Hepatocyte (in vitro differentiated cells): Measurements from ENCODE around the gene MLYCD. TPM values are rescaled to one million over a fixed set of nuclear protein-coding genes. Genes with fewer than 3 reads are reported as not detected.

Experiments
- DNase-seq: peaks from one replicate; pipeline ENCODE4 v3.0.0-alpha.2; 2016; ENCODE audit warnings: low spot score
- H2AFZ ChIP-seq: fragments of 200-600 bp; sonication (generic); 2 replicates; pipeline ENCODE4 v1.6.0; 2016; ENCODE audit warnings: antibody characterized with exemption, mild to moderate bottlenecking
- H3K27ac ChIP-seq: fragments of 200-600 bp; sonication (generic); 2 replicates; pipeline ENCODE4 v1.5.1; 2016; ENCODE audit warnings: mild to moderate bottlenecking
- H3K27me3 ChIP-seq: fragments of 200-600 bp; sonication (generic); 2 replicates; pipeline ENCODE4 v1.6.1; 2016
- H3K36me3 ChIP-seq: fragments of 200-600 bp; sonication (generic); replicated peaks from 2 replicates; pipeline ENCODE4 v1.5.1; 2016; ENCODE audit warnings: low read depth; ENCODE audit not compliant: insufficient read depth
- H3K4me1 ChIP-seq: fragments of 200-600 bp; sonication (generic); 2 replicates; pipeline ENCODE4 v1.5.1; 2016; ENCODE audit warnings: mild to moderate bottlenecking, moderate library complexity; ENCODE audit not compliant: insufficient read depth
- H3K4me2 ChIP-seq: fragments of 200-600 bp; sonication (generic); 2 replicates; pipeline ENCODE4 v1.6.0; 2016
- H3K4me3 ChIP-seq: fragments of 200-600 bp; sonication (generic); 2 replicates; pipeline ENCODE4 v1.5.1; 2016; ENCODE audit warnings: mild to moderate bottlenecking
- H3K79me2 ChIP-seq: fragments of 200-600 bp; sonication (generic); 2 replicates; pipeline ENCODE4 v1.6.0; 2017; ENCODE audit warnings: mild to moderate bottlenecking
- H3K9me2 ChIP-seq: fragments of 200-600 bp; sonication (generic); replicated peaks from 2 replicates; pipeline ENCODE4 v1.6.0; 2017; ENCODE audit warnings: mild to moderate bottlenecking; ENCODE audit not compliant: insufficient read depth
- H3K9me3 ChIP-seq: fragments of 200-600 bp; sonication (generic); 2 replicates; pipeline ENCODE4 v1.5.1; 2016; ENCODE audit warnings: low read depth, mild to moderate bottlenecking
- H4K20me1 ChIP-seq: fragments of 200-600 bp; sonication (generic); 2 replicates; pipeline ENCODE4 v1.6.0; 2016; ENCODE audit warnings: mild to moderate bottlenecking; ENCODE audit not compliant: insufficient read depth, poor library complexity, severe bottlenecking
- CTCF ChIP-seq: fragments of 200-600 bp; sonication (generic); IDR thresholded peaks from 2 replicates; pipeline ENCODE4 v1.5.1; 2016; ENCODE audit warnings: antibody characterized with exemption, mild to moderate bottlenecking; ENCODE audit not compliant: poor library complexity
- EZH2 ChIP-seq: fragments of 200-600 bp; sonication (generic); IDR thresholded peaks from 2 replicates; pipeline ENCODE4 v1.6.1; 2016; ENCODE audit warnings: antibody characterized with exemption, mild to moderate bottlenecking, borderline replicate concordance
- EZH2phosphoT487 ChIP-seq: fragments of 200-600 bp; sonication (generic); IDR thresholded peaks from one replicate; pipeline ENCODE4 v1.6.1; 2018; ENCODE audit warnings: antibody characterized with exemption, mild to moderate bottlenecking, low read depth, moderate library complexity; ENCODE audit not compliant: unreplicated experiment, severe bottlenecking
- WGBS: methylation state at CpG from one replicate; pipeline ENCODE4 v1.1.6; 2016; ENCODE audit warnings: low lambda C conversion rate; ENCODE audit errors: missing lambda C conversion rate; 5-methylcytosine and 5-hydroxymethylcytosine counted together
- polyA plus RNA-seq: library from polyadenylated mRNA; unstranded; fragments of >200 nt; fragmentation: Nextera tagmentation; extraction: Ambion mirVana; gene quantifications from 2 replicates; pipeline ENCODE4 v1.2.1, GENCODE V29; 2016
- total RNA-seq: library from RNA; depleted of rRNA; stranded (reverse); fragments of >200 nt; gene quantifications from 2 replicates; pipeline ENCODE4 v1.2.3, GENCODE V29; 2014

MLYCD gene
- total and polyA plus RNA-seq, 2 experiments from 2014 or later, result 6.3 to 10.1 TPM

GRCh38 chr16:83908798-83909197 is 9.9 kb downstream of the MLYCD start:
- no peak for DNase-seq
- TF ChIP-seq EZH2 (no peak), EZH2phosphoT487 (no peak), CTCF (no peak)
- Histone ChIP-seq H3K4me2 (no peak overlapping the region), H4K20me1 (peaks cover 16% of the 10 kb centered on the region), H3K27ac (no peak overlapping the region), H3K4me3 (no peak overlapping the region), H3K36me3 (no peaks in the 10 kb centered on the region), H3K4me1 (no peaks in the 10 kb centered on the region), H3K9me3 (no peaks in the 10 kb centered on the region), H3K27me3 (no peaks in the 10 kb centered on the region), H3K9me2 (no peaks in the 10 kb centered on the region), H3K79me2 (peaks cover 25% of the 10 kb centered on the region), H2AFZ (no peak overlapping the region)
- 96% methylated on average over 2 of the region's 2 CpGs for WGBS

DNA sequence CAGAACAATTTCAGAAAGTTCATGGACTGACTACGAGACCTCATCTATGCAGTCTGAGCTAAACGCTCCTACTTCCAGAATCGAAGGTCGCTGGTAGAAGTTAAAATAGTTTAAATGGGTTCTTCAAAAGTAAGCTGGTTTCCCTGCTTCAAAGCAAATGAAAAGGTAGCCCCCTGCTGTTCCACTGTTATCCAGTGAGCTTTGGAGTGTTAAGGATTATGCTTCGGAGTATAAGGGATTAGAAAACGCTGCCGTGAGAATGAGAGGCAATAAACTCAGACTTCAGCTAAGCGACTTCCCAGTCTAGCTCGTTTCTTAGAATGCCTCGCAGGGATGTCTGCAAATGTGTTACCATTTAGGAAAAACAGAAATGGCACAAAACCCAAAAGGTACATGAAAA is 12.4 kb downstream of the MLYCD start:
- no peak for DNase-seq
- Histone ChIP-seq H3K4me3 (no peak overlapping the region), H3K4me2 (no peak overlapping the region), H3K9me3 (no peaks in the 10 kb centered on the region), H4K20me1 (peaks cover 4% of the 10 kb centered on the region), H3K9me2 (no peaks in the 10 kb centered on the region), H3K27me3 (no peaks in the 10 kb centered on the region), H3K4me1 (no peaks in the 10 kb centered on the region), H2AFZ (no peak overlapping the region), H3K36me3 (no peaks in the 10 kb centered on the region), H3K27ac (no peak overlapping the region), H3K79me2 (peaks cover 3% of the 10 kb centered on the region)
- 74% methylated on average over 10 of the region's 10 CpGs for whole genome bisulfite sequencing
- no peak for TF ChIP-seq EZH2
- TF ChIP-seq EZH2phosphoT487, result no peak
- no peak for TF ChIP-seq CTCF

DNA sequence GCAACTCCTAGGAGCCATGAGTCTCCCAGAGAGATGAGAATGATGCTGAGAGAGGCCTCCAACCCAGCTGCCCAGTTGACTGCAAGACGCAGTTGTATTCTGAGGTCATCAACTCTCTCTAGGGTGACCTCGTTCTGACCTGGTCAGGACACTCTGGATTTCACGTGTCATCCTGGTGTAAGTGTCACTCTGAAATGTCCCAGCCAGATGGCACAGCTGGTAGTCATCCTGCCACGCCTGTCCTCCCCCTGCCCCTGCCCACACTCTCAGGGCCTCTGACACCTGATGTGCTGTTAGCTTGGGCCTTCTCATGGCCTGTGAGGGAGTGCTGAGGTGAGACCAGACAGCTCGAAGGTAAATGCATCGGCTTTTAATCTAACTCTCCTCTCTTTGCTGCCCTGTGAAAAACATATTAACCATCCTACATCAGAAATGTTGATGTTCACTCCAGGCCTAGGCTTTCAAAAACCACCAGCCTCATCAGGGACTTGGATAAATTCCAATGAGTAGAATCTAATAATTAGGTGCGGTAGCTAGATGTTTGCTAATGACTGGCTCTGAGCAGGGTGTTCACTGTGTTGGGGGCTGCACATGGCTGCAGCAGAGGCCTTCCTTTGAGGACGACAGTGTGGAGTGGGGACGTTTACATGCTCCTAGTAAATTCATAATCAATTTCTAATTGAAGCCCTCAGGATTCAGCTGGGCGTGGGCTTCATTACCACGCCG is 13.8 kb downstream of the MLYCD start:
- Histone ChIP-seq H3K9me2 (no peaks in the 10 kb centered on the region), H4K20me1 (peaks cover 4% of the 10 kb centered on the region), H2AFZ (no peak overlapping the region), H3K4me2 (no peak overlapping the region), H3K9me3 (no peaks in the 10 kb centered on the region), H3K27me3 (no peaks in the 10 kb centered on the region), H3K4me3 (no peak overlapping the region), H3K79me2 (no peaks in the 10 kb centered on the region), H3K27ac (no peak overlapping the region), H3K4me1 (no peaks in the 10 kb centered on the region), H3K36me3 (no peaks in the 10 kb centered on the region)
- TF ChIP-seq CTCF (no peak), EZH2phosphoT487 (no peak), EZH2 (no peak)
- DNase-seq, result no peak
- 86% methylated on average over 12 of the region's 12 CpGs for WGBS
